HTR-8/SVneo (cell line): ENCODE measurements around the gene TCF23.
A peak's percentile ranks its signal among the peaks of the same experiment; 100 is the strongest.
"Not testable (repeated sequence)": the region's sequence is repeated elsewhere in the genome, so short reads cannot be mapped to it uniquely, and the experiment has no call there.

Experiments
- DNase-seq: peaks from one replicate; pipeline ENCODE4 v3.0.0; 2011; ENCODE audit warnings: low spot score, mixed read lengths; ENCODE audit not compliant: insufficient read length
- FAIRE-seq: peaks from 2 replicates; lab custom pipeline; 2011; peaks lifted over from hg19 to GRCh38; lab: Jason Lieb, UNC

The TCF23 gene

GRCh38 chr2:27152102-27152795 is 3.4 kb downstream of the TCF23 start:
- FAIRE-seq (no peak), DNase-seq (no peak)

GRCh38 chr2:27152796-27153464 is 4.1 kb downstream of the TCF23 start:
- peak; percentile 40 for DNase-seq
- FAIRE-seq, result peak; percentile 9

- no peak for FAIRE-seq
- no peak for DNase-seq
These were observed 5.7 kb downstream of the TCF23 start for GRCh38 chr2:27154488-27154887.

- no peak for FAIRE-seq
- no peak for DNase-seq
These were observed 6.3 kb downstream of the TCF23 start for GRCh38 chr2:27155069-27155520.

GRCh38 chr2:27158468-27158867 is 9.7 kb downstream of the TCF23 start:
- DNase-seq (no peak), FAIRE-seq (no peak)

GRCh38 chr2:27159271-27159670 is 10.5 kb downstream of the TCF23 start:
- DNase-seq (no peak), FAIRE-seq (no peak)

- DNase-seq (no peak), FAIRE-seq (no peak)
These were observed 11.4 kb downstream of the TCF23 start for GRCh38 chr2:27160191-27160590.

- DNase-seq, result no peak
- no peak for FAIRE-seq
These were observed 13.6 kb downstream of the TCF23 start for GRCh38 chr2:27162151-27163121.

- no peak for DNase-seq
- no peak for FAIRE-seq
These were observed 16.4 kb downstream of the TCF23 start for GRCh38 chr2:27164960-27165763.

GRCh38 chr2:27170581-27171337 is 22.0 kb downstream of the TCF23 start:
- DNase-seq, result no peak
- no peak for FAIRE-seq

GRCh38 chr2:27171351-27171848 is 22.6 kb downstream of the TCF23 start:
- DNase-seq (no peak), FAIRE-seq (no peak)

GRCh38 chr2:27174638-27175037 is 25.8 kb downstream of the TCF23 start:
- no peak for DNase-seq
- FAIRE-seq, result no peak

- no peak for FAIRE-seq
- no peak for DNase-seq
These were observed 26.5 kb downstream of the TCF23 start for GRCh38 chr2:27175330-27175729.

GRCh38 chr2:27175781-27176180 is 27.0 kb downstream of the TCF23 start:
- FAIRE-seq, result not testable (repeated sequence)

GRCh38 chr2:27177441-27178351 is 28.9 kb downstream of the TCF23 start:
- FAIRE-seq, result no peak
- no peak for DNase-seq

More at GRCh38 chr2:27175781-27176180, 27.0 kb downstream of the TCF23 start:
- not testable (repeated sequence) for DNase-seq

- no peak for DNase-seq
- FAIRE-seq, result no peak
These were observed 29.7 kb downstream of the TCF23 start for GRCh38 chr2:27178469-27178868.

GRCh38 chr2:27179344-27180000 is 30.7 kb downstream of the TCF23 start:
- no peak for DNase-seq
- no peak for FAIRE-seq
